GM21381 (cell line): ENCODE data around the gene PTPRJ.
"Not testable (repeated sequence)": the region's sequence is repeated elsewhere in the genome, so short reads cannot be mapped to it uniquely, and the experiment has no call there.

Experiments used
- ATAC-seq: cut with Tn5 transposase; IDR thresholded peaks from one replicate; pipeline ENCODE4 v1.9.1; 2021; ENCODE audit warnings: mild to moderate bottlenecking, moderate library complexity; ENCODE audit not compliant: unreplicated experiment

PTPRJ gene

DNA sequence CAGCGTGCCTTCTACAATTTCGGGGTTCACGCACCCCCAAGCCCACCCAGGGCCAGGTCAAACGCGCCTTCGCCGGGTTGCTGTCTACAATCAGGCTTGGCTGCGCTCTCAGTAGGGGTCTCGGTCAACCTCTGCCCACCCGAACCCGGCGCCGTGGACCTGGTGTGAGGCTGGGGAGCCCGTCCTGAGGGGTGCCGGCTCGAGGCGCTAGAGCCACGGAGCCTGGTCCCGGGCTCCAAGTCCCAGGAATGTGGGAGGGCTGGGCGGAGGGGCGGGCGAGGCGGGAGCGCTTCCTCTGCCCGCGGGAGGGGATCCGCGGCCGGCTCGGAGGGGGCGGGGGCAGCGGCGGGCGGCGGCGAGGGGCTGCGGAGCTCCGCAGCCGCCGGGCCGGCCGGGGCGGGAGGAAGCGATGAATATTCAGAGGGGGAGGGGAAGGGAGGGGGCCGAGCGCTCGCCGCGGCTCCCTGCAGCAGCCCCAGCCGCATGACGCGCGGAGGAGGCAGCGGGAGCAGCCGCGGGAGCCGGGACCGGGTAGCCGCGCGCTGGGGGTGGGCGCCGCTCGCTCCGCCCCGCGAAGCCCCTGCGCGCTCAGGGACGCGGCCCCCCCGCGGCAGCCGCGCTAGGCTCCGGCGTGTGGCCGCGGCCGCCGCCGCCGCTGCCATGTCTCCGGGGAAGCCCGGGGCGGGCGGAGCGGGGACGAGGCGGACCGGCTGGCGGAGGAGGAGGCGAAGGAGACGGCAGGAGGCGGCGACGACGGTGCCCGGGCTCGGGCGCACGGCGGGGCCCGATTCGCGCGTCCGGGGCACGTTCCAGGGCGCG is at the start of gene PTPRJ:
PTPRJ (plus strand) TSS at position 472 of the 819 bp plus-strand sequence. CDS start 354 bp downstream, outside the sequence.
- ATAC-seq = peak; percentile 53

DNA sequence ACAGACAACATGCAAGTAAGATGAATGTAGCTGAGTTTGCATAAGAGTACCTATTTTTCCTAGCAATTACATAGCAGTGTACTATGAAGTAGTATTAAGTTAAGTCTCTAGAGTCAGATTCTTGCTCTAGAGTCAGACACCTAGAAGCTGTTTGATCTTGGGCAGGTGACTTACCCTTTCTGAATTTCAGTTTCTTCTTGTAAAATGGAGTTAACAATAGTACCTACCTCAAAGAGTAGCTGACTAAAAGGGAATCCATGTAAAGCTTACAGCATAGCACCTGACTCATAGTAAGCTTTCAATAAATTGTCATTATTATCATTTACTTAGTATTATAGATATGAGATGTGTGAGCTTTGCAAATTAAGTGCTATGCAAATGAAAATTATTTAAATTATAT is 47.8 kb upstream of the PTPRJ start:
- ATAC-seq = no peak

GRCh38 chr11:47933797-47934196 is 46.6 kb upstream of the PTPRJ start:
- ATAC-seq = not testable (repeated sequence)

DNA sequence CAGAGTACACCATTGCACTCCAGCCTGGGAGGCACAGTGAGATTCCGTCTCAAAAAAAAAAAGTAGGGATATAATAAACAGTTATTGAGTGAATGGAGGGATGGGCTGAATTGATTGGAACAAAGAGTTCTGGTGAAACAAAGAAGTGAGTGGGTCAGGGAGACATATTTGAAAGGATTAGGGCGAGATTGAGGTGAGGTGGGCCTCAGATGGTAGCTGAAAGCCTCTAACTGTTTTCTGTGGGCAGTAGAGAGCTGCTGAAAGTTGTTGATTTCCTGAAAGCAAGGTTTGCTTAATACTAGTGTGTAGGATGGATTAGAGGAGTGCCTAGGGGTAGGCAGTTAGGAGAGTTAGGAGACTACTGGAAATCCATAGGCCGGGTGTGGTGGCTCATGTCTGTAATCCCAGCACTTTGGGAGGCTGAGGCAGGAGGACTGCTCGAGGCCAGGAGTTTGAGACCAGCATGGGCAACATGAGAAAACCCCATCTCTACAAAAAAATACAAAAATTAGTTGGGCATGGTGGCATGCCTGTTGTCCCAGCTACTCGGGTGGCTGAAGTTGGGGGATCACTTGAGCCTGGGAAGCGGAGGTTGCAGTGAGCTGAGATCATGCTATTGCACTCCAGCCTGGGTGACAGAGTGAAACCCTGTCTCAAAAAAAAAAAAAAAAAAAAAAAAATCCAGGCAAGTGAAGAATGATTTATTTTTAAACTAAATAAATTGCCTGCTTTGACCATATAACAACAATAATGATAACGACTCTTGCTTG is 41.4 kb upstream of the PTPRJ start:
- no peak for ATAC-seq

- no peak for ATAC-seq
Observed at GRCh38 chr11:47940904-47941649, 39.3 kb upstream of the PTPRJ start.

DNA sequence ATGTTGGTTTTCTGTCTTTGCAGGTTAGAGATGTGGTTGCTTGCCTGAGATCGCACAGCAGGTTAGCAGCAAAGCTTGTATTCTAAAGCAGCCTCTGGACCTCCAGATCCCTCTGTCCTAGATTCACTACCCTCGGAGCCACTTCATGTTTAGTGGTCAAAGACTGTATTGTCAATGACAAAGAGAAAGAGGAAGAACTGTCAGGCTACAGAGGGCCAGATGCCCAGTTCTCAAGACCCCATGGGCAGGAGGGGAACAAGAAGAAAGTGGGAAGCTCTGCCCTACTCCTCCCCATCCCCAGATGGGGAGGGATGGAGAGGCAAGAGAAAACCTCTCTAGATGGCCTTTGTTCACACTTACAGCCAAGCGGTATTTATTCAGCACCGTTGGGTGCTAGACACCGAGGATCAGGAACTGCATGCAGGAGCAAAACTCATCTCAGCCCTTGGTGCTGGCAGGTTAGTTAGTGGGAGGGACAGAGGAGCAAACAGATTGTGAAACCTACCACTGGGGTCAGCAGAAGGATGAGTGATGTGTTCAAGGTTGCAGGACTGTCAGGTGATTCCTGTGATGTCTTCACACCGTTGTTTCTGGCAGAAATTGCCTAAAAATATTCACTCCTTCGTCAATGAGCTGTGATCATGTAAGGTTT is 38.3 kb upstream of the PTPRJ start:
- no peak for ATAC-seq

DNA sequence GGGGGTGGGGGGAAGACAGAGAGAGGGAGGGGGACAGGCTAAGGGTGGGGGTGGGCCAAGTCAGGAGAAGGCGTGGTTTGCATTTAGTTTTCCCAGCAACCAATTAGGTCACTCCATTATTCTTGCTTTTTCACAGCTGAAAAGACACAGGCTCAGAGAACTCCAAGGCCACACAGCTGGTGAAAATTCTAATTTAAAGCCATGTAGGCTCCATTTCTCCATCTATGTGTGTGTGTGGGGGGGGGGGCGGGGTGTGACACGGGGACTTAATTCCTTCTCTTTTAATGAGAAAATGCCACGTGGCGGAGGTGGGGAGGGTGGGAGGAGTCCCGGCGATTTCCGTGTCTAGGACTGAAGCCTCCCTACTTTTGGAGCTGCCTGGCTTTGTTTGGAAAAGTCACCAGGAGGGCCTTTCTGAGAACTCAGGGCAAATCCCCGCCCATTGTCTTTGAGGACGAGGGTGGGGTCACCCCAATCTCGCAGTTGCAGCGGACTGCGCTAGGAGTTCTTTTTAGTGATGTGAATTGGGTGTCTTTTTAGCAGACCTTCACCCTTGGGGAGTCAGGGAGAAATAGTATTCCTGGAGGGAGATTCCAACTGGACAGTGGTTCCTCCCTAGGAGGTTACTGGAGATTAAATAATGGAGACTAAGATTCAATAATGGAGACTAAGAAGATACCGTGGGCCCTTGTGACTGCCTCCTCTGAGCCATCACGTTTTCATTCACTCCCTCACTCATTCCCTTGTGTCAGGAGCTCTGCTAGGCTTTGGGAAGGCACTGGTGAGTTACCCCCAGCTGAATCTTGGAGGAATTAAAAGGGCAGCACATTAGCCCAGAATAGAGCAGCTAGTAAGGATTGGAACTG is 36.4 kb upstream of the PTPRJ start:
- ATAC-seq = no peak

DNA sequence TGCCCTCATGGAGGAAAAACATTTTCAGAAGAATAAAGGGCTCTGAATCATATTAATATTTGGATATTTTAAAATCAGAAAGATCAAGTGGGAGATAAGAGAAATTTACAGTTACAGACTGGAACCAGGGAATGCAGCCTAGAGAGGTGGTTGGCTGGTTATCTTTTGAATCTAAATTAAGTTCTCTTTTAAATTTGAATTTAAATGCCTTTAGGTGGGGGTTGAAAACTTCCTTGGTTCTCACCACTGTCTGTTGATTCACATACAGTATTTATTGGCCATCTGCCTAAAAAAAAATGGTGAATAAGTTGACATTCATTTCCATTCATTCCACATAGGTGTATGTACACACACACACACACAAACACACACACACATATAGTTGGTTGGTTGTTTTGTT is 35.7 kb upstream of the PTPRJ start:
- no peak for ATAC-seq

DNA sequence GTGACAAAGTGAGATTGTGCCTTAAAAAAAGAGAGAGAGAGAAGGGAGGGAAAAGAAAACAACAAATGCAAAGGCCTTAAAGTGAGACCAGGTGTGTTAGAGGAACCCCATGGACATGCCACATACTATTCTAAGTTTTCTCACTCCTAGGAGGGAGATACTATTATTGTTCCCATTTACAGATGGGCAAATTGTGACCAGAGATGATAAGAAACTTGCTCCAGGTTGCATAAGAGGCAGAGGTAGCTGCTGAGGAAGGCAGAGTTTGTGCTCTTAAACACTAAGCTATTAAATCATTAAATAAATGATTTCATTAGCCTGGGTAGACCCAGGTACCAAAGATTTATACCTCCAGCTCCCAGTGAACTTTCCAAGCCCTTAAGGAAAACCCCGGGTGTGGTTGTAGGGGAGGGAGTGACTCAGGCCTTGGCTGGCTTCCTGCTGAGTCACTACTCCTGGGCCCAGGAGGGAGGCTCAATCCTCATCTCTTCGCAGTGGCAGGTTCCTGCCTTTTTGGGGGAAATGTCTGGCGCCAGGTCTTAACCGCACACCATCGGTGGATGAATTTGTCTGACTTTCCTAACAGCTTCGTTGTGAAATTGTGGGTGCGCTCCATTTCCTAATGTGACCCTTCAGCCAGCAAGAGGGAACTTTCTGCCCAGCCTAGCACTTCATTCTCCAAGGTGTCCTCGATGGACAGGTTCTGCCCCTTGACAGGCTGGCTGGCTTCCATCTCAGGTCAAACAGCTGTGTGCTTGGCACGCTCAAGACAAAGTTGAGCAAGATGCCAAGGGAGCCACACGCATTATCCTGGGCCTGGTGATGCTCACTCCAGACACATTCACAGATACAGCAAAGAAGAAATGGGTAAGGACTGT is 33.4 kb upstream of the PTPRJ start:
- no peak for ATAC-seq

DNA sequence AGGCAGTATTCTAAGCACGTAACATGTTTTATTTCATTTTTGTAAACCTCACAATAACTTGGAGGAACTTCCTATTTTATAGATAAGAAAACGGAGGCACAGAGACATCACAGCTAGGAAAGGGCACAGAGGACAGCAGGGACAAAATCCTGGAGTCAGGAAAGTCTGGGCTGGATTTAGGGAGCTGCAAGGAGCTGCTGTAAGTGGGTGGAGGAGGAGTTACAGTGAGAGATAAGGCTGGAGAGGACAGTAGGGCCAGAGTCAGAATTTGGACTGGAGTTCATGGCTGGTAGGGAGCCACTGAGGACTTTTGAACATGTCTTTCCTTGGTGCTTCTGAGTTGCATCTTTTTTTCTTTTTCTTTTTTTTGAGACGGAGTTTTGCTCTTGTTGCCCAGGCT is 32.2 kb upstream of the PTPRJ start:
- ATAC-seq = no peak

- not testable (repeated sequence) for ATAC-seq
Observed at GRCh38 chr11:47949001-47949675, 31.2 kb upstream of the PTPRJ start.

DNA sequence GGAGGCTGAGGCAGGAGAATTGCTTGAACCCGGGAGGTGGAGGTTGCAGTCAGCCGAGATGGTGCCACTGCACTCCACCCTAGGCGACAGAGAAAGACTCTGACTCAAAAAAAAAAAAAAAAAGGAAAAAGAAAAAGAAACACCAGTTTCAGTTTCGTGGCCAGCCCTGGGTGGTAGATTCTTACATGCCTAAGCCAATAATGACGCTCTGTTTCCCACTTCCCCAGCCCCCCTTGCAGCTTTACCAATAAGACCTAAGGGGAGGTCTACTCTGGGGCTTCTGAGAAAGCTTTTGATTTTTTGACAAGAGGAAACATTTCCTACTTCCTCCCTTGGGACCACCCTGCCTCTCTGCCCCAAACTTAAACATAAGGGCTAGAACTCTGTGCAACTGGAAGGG is 30.0 kb upstream of the PTPRJ start:
- ATAC-seq = no peak

- not testable (repeated sequence) for ATAC-seq
Observed at GRCh38 chr11:47951504-47951903, 28.9 kb upstream of the PTPRJ start.

- no peak for ATAC-seq
Observed at GRCh38 chr11:47955061-47955755, 25.2 kb upstream of the PTPRJ start.

DNA sequence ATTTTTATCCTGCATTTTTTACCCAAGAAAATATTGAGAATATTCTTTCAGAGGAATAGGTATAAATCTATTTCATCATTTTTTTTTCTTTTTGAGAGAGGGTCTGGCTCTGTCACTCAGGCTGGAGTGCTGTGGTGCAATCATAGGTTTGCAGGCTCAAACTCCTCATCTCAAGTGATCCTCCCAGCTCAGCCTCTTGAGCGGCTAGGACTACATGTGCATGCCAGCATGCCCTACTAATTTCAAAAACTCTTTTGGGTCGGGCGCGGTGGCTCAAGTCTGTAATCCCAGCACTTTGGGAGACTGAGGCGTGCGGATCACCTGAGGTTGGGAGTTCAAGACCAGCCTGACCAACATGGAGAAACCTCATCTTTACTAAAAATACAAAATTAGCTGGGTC is 20.3 kb upstream of the PTPRJ start:
- no peak for ATAC-seq

DNA sequence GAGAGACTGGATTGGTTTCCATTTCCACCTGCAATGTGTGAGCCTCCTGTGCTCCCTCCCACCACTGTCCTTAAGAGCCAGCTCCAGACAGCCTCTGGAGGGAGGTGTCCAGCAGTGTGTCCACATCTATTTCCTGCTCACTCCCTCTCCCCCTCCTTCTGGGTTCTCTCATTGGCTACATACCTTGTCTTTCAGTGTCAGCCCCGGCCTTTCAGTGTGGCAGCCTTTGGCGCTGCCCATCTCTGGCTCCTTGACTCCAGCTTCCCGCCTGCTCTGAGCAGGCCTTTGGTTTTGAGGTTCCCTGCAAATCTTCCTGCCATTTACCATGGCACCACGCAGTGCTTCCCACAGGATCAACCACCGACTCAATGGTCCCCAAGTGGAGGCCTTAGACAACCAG is 19.0 kb upstream of the PTPRJ start:
- no peak for ATAC-seq

DNA sequence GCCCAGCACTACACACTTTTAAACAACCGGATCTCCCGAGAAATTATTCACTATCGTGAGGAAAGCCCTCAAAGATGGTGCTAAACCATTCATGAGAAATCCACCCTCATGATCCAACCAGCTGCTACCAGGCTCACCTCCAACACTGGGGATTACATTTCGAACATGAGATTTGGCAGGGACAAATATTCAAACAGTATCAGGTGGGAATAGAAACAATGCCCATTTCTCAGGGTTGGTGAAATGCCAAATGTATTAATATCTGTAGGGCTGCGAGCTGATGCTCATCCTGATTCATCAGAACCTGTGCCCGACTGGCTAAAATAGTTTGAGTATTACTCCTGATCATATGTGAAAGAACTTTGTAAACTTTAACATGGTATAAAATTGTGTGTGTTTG is 15.8 kb upstream of the PTPRJ start:
- ATAC-seq = no peak
